B cell (primary cell): ENCODE results near the gene RNF25.

ENCODE experiments used
- EZH2 ChIP-seq: IDR thresholded peaks from 2 replicates; pipeline ENCODE4 v1.6.1; 2012; ENCODE audit warnings: borderline replicate concordance, low read depth, mild to moderate bottlenecking, moderate library complexity, low read length; ENCODE audit not compliant: insufficient read depth, poor library complexity, severe bottlenecking
- TF ChIP-seq, protein P1 (sequence below): fragments of 200-600 bp; IDR thresholded peaks from one replicate; pipeline ENCODE4 v1.8.0; 2022; ENCODE audit warnings: antibody characterized with exemption, mild to moderate bottlenecking

DNA sequence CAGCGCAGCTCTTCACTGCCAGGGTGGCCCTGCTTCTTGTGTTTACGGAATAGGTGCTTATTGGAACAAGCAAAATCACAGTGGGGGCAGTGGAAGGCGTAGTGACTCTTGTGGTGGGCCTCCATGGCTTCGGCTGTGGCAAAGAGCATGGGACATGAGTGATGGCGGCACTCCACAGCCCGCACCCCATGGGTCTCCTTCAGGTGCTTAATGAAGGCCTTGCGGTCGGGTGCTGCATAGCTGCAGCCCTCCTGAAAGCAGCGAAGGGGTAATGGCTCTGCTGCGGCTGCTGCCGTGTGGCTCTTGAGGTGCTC is 23.1 kb downstream of the RNF25 start:
- TF ChIP-seq, protein P1, sequence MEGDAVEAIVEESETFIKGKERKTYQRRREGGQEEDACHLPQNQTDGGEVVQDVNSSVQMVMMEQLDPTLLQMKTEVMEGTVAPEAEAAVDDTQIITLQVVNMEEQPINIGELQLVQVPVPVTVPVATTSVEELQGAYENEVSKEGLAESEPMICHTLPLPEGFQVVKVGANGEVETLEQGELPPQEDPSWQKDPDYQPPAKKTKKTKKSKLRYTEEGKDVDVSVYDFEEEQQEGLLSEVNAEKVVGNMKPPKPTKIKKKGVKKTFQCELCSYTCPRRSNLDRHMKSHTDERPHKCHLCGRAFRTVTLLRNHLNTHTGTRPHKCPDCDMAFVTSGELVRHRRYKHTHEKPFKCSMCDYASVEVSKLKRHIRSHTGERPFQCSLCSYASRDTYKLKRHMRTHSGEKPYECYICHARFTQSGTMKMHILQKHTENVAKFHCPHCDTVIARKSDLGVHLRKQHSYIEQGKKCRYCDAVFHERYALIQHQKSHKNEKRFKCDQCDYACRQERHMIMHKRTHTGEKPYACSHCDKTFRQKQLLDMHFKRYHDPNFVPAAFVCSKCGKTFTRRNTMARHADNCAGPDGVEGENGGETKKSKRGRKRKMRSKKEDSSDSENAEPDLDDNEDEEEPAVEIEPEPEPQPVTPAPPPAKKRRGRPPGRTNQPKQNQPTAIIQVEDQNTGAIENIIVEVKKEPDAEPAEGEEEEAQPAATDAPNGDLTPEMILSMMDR, result peak; percentile 28
- TF ChIP-seq EZH2, result no peak
